Right lobe of liver (tissue), 6 donors: ENCODE measurements around the gene ADA. TPM values are rescaled to one million over a fixed set of nuclear protein-coding genes. Genes with fewer than 3 reads are reported as not detected.
"Not testable (repeated sequence)": the region's sequence is repeated elsewhere in the genome, so short reads cannot be mapped to it uniquely, and the experiment has no call there.

ENCODE experiments used
- ATAC-seq, 4 donors: fragments of 200-7000 bp; cut with Tn5 transposase; one replicate each; pipeline ENCODE4 v1.9.1; 2020; ENCODE audit warnings: mild to moderate bottlenecking in 4 of 4, moderate library complexity in 4 of 4
- DNase-seq, 3 donors: peaks; one replicate each; pipeline ENCODE4 v3.0.0-alpha.2; 2020
- H3K27ac ChIP-seq, 3 donors: fragments of 200-600 bp; one replicate each; pipeline ENCODE4 v1.8.0; 2022
- H3K27me3 ChIP-seq, 2 donors: fragments of 200-600 bp; one replicate each; pipeline ENCODE4 v1.8.0; 2022
- H3K36me3 ChIP-seq, 4 donors: fragments of 200-600 bp; sonication (generic) in 1 of 4; one replicate each; pipeline versions ENCODE4 v1.5.1 to v1.8.0; 2017 to 2022; ENCODE audit warnings: control low read depth in 1 of 4
- H3K4me1 ChIP-seq, 4 donors: fragments of 200-600 bp; sonication (generic) in 1 of 4; one replicate each; pipeline versions ENCODE4 v1.5.1 to v1.8.0; 2017 to 2022; ENCODE audit warnings: control low read depth in 1 of 4
- H3K4me3 ChIP-seq, 3 donors: fragments of 200-600 bp; one replicate each; pipeline ENCODE4 v1.8.0; 2022
- H3K9me3 ChIP-seq, 4 donors: fragments of 200-600 bp; sonication (generic) in 1 of 4; one replicate each; pipeline versions ENCODE4 v1.5.1 to v1.8.0; 2017 to 2022; ENCODE audit warnings: control low read depth in 1 of 4
- CTCF ChIP-seq, 4 donors: fragments of 200-600 bp in 3 of 4; fragments of 450-650 bp in 1 of 4; IDR thresholded peaks; one replicate each; pipeline versions ENCODE4 v1.5.1 to v1.8.0; 2016 to 2022; ENCODE audit warnings: antibody characterized with exemption in 4 of 4, mild to moderate bottlenecking in 2 of 4
- POLR2A ChIP-seq: fragments of 450-650 bp; IDR thresholded peaks from one replicate; pipeline ENCODE4 v1.6.1; 2017; ENCODE audit warnings: antibody characterized with exemption, mild to moderate bottlenecking
- WGBS: methylation state at CpG from one replicate; pipeline ENCODE4 v1.1.6; 2018; ENCODE audit warnings: low coverage, low lambda C conversion rate; ENCODE audit not compliant: insufficient coverage; ENCODE audit errors: missing lambda C conversion rate; 5-methylcytosine and 5-hydroxymethylcytosine counted together
- intact Hi-C, 2 donors: fragments of 100-400 bp; cut with DNase I; formaldehyde crosslinking; loops; one replicate each; pipeline versions ENCODE4 v1.11.2 to v1.14.1; 2022
- total RNA-seq, 6 experiments: library from RNA; depleted of rRNA in 2 of 6; stranded (reverse); fragments of >200 nt in 2 of 6; fragmentation: NEBNext Ultra II Directional in 3 of 6; extraction: Animal tissue kit (Norgen Biotek cat#: 25700) in 3 of 6; gene quantifications; one replicate each; pipeline versions ENCODE4 v1.1.0 to v1.2.4, GENCODE V29; 2016 to 2023
- donor health status: DM: no; HTN: yes; CAD: no.
- donor health status: DM: no; HTN: no; CAD: no.
- donor health status: DM: no; HTN: no; CAD: no.
- donor health status: DM: no; HTN: yes; CAD: no.
- donor health status: DM: no; HTN: yes; CAD: no.

The ADA gene
- total RNA-seq, 6 experiments from 2014 or later: 2.2 to 8.6 (median 3.7) TPM

GRCh38 chr20:44593751-44594150, 57.7 kb downstream of the ADA start:
- H3K4me1 ChIP-seq: no peaks in the 10 kb centered on the region
- no peak for TF ChIP-seq POLR2A
- TF ChIP-seq CTCF (IDR thresholded peaks at IDR 0.05): no peak
- intact Hi-C loops: no loop called here

GRCh38 chr20:44592366-44592765, 59.1 kb downstream of the ADA start:
- Histone ChIP-seq H3K27me3 (no peaks in the 10 kb centered on the region), H3K4me1 (no peaks in the 10 kb centered on the region), H3K27ac (no peak overlapping the region), H3K4me3 (no peak overlapping the region), H3K9me3 (no peaks in the 10 kb centered on the region), H3K36me3 (peaks cover 0 to 7% (median 0%) of the 10 kb centered on the region in 4 donors)
- ATAC-seq (no peak), DNase-seq (no peak)
- 75% methylated on average over 1 of the region's 3 CpGs for whole genome bisulfite sequencing
- intact Hi-C loops: no loop called here
- no peak for TF ChIP-seq POLR2A
- no peak for TF ChIP-seq CTCF (IDR thresholded peaks at IDR 0.05)

More at GRCh38 chr20:44593751-44594150, 57.7 kb downstream of the ADA start:
- ATAC-seq (no peak), DNase-seq (no peak)
- Histone ChIP-seq H3K36me3 (peaks cover 0 to 7% (median 0%) of the 10 kb centered on the region in 4 donors), H3K9me3 (no peaks in the 10 kb centered on the region), H3K27ac (no peak overlapping the region), H3K4me3 (no peak overlapping the region), H3K27me3 (no peaks in the 10 kb centered on the region)
- WGBS: 76% methylated on average over 2 of the region's 2 CpGs

- H3K36me3 ChIP-seq: peaks cover 0 to 7% (median 0%) of the 10 kb centered on the region in 4 donors
- no peak overlapping the region for H3K27ac ChIP-seq
- no peak overlapping the region for H3K4me3 ChIP-seq
- DNase-seq (no peak), ATAC-seq (no peak)
- no peaks in the 10 kb centered on the region for H3K9me3 ChIP-seq
- 89% methylated on average over 9 of the region's 9 CpGs for WGBS
- intact Hi-C loops: no loop called here
- no peaks in the 10 kb centered on the region for H3K27me3 ChIP-seq
- TF ChIP-seq POLR2A (no peak), CTCF (IDR thresholded peaks at IDR 0.05) (no peak)
- no peaks in the 10 kb centered on the region for H3K4me1 ChIP-seq
Observed at GRCh38 chr20:44590980-44591778, 60.3 kb downstream of the ADA start.

GRCh38 chr20:44589537-44589936, 62.0 kb downstream of the ADA start:
- Histone ChIP-seq H3K4me3 (no peak overlapping the region), H3K9me3 (no peaks in the 10 kb centered on the region), H3K36me3 (peaks cover 0 to 7% (median 0%) of the 10 kb centered on the region in 4 donors), H3K27ac (no peak overlapping the region), H3K27me3 (no peaks in the 10 kb centered on the region), H3K4me1 (no peaks in the 10 kb centered on the region)
- TF ChIP-seq POLR2A: no peak
- no peak for TF ChIP-seq CTCF (IDR thresholded peaks at IDR 0.05)
- intact Hi-C loops: no loop called here
- ATAC-seq (no peak), DNase-seq (no peak)
- WGBS: 90% methylated on average over 4 of the region's 4 CpGs

- H3K36me3 ChIP-seq, intact Hi-C loops, H3K27me3 ChIP-seq, H3K4me1 ChIP-seq, H3K4me3 ChIP-seq, H3K27ac ChIP-seq, H3K9me3 ChIP-seq, DNase-seq, ATAC-seq: not testable (repeated sequence)
- 100% methylated on average over 7 of the region's 9 CpGs for WGBS
Observed at GRCh38 chr20:44588321-44588720, 63.2 kb downstream of the ADA start.
